HG03064 (cell line): Measurements from ENCODE around the gene RASD2.

Experiments used
- ATAC-seq: cut with Tn5 transposase; IDR thresholded peaks from one replicate; pipeline ENCODE4 v1.9.1; 2021; ENCODE audit warnings: low read depth; ENCODE audit not compliant: unreplicated experiment

The RASD2 gene

DNA sequence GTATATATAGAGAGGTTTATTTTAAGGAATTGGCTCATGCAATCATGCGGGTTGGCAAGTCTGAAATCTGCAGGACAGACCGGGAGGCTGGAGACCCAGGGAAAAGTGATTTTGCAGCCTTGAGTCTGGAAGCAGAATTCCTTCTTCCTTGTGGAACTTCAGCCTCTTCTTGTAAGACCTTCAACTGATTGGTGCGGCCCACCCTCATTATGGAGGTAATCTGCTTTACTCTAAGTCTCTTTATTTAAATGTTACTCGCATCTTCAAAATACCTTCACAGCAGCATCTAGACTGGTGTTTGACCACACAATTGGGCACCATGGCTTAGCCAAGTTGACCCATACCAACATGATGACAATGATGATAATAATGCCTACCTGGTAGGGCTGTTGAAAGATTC lies 58.7 kb downstream of the RASD2 start:
- ATAC-seq = no peak

DNA sequence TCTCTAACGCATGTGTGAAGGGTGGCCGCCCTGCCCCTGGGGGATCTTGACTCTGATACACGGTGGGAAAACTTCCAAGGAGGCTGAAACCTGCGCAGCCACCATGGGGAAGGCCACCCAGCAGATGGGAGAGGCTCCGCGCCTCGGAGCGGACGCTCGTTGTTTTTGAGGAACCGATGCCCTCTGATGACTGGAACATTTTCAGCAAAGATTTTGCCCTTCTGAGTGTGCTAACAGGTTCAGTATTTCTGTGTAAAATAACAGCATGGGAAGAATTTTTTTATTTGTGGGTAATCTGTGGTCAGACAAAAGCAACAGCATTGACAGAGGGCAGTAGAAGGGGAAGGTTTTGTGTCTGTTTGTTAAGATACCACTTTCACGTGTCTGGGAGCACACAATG lies 59.8 kb downstream of the RASD2 start:
- ATAC-seq = no peak

DNA sequence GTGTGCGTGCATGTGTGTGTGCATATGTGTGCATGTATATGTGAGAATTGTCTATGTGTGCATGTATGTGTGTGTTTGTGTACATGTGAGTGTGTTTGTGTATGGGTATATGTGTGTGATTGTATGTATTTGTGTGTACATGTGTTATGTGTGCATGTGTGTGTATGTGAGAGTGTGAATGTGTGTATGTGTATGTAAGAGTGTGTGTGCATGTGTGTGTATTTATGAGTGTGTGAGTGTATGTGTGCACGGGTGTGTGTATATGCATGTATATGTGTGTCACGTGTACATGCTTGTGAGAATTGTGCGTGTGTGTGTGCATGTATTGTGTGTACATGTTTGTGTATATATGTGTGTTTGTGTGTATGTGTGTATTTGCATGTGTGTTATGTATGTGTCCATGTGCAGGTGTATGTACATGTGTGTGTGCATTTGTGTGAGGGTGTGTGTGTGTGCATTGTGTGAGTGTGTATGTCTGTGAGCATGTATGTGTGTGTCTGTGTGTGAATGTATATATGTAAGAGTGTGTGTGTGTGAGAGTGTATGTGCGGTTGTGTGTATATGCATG lies 60.5 kb downstream of the RASD2 start:
- no peak for ATAC-seq

DNA sequence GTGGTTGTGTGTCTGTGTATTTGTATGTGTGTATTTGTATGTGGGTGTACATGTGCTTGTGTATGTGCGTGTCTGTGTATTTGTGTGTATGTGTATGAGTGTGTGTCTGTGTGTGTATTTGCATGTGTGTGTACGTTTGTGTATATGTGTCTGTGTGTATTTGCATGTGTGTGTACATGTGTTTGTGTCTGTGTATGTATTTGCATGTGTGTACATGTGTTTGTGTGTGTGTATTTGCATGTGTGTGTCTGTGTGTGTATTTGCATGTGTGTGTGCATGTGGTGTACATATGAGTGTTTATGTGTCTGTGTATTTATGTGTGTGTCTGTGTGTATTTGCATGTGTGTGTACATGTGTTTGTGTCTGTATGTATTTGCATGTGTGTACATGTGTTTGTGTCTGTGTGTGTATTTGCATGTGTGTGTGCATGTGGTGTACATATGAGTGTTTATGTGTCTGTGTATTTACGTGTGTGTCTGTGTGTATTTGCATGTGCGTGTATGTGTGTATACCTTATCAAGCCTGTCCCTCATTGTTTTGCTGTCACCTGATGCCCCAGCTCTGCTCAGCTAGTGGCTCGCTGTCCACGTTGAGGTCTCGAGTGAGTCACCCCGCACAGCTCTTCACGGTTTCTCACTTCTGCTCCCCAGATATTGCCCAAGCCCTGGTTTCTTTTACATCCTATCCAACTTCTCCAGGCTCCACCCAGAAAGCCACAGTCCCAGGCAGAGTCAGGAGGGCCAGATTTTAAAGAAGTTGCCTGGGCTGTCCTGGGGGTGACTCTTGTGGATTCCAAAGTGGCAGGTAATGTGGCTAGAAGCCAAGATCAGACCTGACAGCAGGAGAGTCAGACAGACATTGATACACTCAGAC lies 61.3 kb downstream of the RASD2 start:
- ATAC-seq = no peak
